GM10266 (cell line): ENCODE results near the gene CLASP1.

Experiments
- DNase-seq: peaks from one replicate; pipeline ENCODE4 v3.0.0; 2012; ENCODE audit errors: extremely low spot score
- CTCF ChIP-seq: IDR thresholded peaks from 2 replicates; pipeline ENCODE4 v1.5.1; 2012; ENCODE audit warnings: mild to moderate bottlenecking, low read depth; ENCODE audit not compliant: control insufficient read depth, insufficient read depth; ENCODE audit errors: missing control alignments

Gene CLASP1

DNA sequence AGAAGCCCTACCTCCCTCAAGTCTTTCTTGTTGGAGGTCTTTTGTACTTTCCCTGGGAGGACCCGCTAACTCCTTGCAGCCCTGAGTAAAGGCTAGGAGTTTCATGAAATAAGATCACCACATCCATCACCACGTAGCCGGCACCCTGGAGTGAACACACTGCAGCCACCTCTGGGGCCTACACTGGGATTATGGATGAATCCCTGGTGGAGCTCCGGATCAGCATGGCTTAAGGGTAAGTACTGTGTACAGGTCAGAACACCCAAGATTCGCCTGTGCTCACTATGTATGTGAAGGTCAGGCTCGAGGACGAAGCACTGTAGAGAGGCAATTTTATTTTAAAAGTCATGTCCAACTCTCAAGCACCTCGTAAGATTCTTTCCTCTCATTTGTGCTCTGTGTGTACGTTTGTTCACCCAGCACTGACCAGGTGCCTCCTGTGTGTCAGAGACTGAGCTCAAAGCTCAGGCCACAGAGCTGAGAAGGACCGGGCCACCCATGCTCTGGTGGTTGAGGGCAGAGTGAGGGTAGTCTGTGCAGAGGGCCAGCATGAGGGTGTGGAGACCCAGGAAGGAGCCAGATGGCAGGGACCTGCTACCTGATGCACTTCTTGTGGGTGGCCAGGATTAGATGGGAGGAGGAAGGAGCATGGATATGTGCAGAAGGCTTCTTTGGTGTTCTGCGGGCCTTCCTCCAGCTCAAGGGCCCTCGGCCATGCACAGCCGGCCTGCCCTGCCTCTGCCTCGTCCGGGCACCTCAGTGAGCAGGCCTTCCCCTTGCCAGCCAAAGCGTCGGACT, 297.5 kb downstream of the CLASP1 start:
- no peak for DNase-seq
- no peak for TF ChIP-seq CTCF

DNA sequence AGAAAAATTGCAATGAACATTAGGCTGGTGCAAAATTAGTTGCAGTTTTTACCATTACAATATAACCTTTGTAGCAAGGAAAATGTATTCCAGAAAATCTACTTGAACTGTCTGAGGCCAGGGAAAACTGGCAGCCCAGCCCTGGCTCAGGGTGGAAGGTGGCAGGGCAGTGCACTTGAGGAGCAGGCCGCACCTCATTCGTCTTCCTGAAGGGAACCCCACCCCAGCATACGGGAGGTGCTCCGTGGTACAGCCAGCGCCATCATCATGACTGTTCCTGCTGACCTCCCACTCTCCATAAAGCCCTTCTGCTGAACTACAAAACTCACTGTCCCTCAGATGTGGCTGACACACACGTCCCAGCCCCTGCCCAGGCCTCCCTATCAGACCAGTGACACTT, 298.4 kb downstream of the CLASP1 start:
- DNase-seq: no peak
- TF ChIP-seq CTCF: no peak

DNA sequence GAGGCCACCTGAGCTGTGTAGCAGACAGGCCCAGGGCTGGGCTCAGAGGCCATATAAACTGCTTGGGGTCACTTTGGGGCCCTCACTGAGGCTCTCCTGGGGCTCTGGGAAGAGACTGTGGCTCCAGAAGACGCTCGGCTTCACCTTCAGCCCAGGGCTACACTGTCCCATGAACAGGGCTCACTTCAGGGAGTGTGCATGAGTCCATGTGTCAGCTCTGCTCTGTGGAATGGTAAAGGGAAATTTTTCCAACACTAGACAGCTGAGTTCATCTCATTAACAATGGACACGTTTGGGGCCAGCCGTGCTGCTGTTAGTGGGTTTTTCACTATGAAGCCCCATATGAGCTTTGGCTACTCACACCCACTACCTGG, 298.9 kb downstream of the CLASP1 start:
- TF ChIP-seq CTCF: no peak

GRCh38 chr2:121349721-121350401, 299.4 kb downstream of the CLASP1 start:
- no peak for TF ChIP-seq CTCF

More for the DNA sequence above, 298.9 kb downstream of the CLASP1 start:
- no peak for DNase-seq

GRCh38 chr2:121348128-121348740, 301.0 kb downstream of the CLASP1 start:
- no peak for TF ChIP-seq CTCF
- no peak for DNase-seq

More at GRCh38 chr2:121349721-121350401, 299.4 kb downstream of the CLASP1 start:
- no peak for DNase-seq

DNA sequence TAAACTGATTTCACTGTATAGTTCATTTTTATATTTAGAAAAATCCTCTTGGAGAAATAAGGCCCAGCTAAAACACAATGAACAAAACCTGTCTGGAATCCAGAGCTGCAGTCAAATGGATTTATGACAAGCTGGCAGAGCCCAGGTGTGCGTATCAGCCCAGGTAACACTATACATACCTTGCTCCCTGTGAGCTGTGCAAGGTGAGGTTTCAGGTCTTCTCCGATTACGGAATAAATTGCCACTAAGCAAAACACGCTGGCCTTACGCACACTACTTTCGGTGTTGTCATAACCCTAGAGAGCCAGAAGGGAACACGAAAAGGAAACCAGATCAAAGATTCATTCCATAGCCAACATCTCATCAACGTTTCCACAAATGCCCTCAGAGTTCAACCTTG, 302.4 kb downstream of the CLASP1 start:
- no peak for TF ChIP-seq CTCF
- DNase-seq: no peak
